GM19438 (cell line): ENCODE data around the gene EPHA6.

Experiments used
- ATAC-seq: cut with Tn5 transposase; IDR thresholded peaks from one replicate; pipeline ENCODE4 v1.9.1; 2021; ENCODE audit warnings: low read depth; ENCODE audit not compliant: unreplicated experiment

The EPHA6 gene

GRCh38 chr3:97131476-97131875 lies 317.1 kb downstream of the EPHA6 start:
- no peak for ATAC-seq

GRCh38 chr3:97138914-97139541 lies 324.6 kb downstream of the EPHA6 start:
- no peak for ATAC-seq

- no peak for ATAC-seq
Measured at GRCh38 chr3:97148931-97149330, 334.5 kb downstream of the EPHA6 start.

GRCh38 chr3:97161169-97161568 lies 346.8 kb downstream of the EPHA6 start:
- no peak for ATAC-seq

- no peak for ATAC-seq
Measured at GRCh38 chr3:97177242-97177641, 362.8 kb downstream of the EPHA6 start.

- ATAC-seq = no peak
Measured at GRCh38 chr3:97181704-97182103, 367.3 kb downstream of the EPHA6 start.

GRCh38 chr3:97187771-97188170 lies 373.4 kb downstream of the EPHA6 start:
- no peak for ATAC-seq

GRCh38 chr3:97189835-97190234 lies 375.4 kb downstream of the EPHA6 start:
- ATAC-seq = no peak

GRCh38 chr3:97197083-97197482 lies 382.7 kb downstream of the EPHA6 start:
- no peak for ATAC-seq

GRCh38 chr3:97197830-97198229 lies 383.4 kb downstream of the EPHA6 start:
- ATAC-seq = no peak

GRCh38 chr3:97200387-97200786 lies 386.0 kb downstream of the EPHA6 start:
- ATAC-seq = no peak

GRCh38 chr3:97201814-97202213 lies 387.4 kb downstream of the EPHA6 start:
- ATAC-seq = no peak

GRCh38 chr3:97228966-97229365 lies 414.6 kb downstream of the EPHA6 start:
- ATAC-seq = no peak

- no peak for ATAC-seq
Measured at GRCh38 chr3:97230486-97230885, 416.1 kb downstream of the EPHA6 start.

GRCh38 chr3:97232393-97233034 lies 418.1 kb downstream of the EPHA6 start:
- no peak for ATAC-seq

- ATAC-seq = no peak
Measured at GRCh38 chr3:97235179-97235578, 420.8 kb downstream of the EPHA6 start.

- ATAC-seq = no peak
Measured at GRCh38 chr3:97235611-97236315, 421.4 kb downstream of the EPHA6 start.

- no peak for ATAC-seq
Measured at GRCh38 chr3:97241417-97241816, 427.0 kb downstream of the EPHA6 start.

GRCh38 chr3:97245201-97245910 lies 431.0 kb downstream of the EPHA6 start:
- no peak for ATAC-seq

GRCh38 chr3:97256060-97256459 lies 441.7 kb downstream of the EPHA6 start:
- ATAC-seq = no peak
